ENCODE data around the gene RPH3AL.

The RPH3AL gene

DNA sequence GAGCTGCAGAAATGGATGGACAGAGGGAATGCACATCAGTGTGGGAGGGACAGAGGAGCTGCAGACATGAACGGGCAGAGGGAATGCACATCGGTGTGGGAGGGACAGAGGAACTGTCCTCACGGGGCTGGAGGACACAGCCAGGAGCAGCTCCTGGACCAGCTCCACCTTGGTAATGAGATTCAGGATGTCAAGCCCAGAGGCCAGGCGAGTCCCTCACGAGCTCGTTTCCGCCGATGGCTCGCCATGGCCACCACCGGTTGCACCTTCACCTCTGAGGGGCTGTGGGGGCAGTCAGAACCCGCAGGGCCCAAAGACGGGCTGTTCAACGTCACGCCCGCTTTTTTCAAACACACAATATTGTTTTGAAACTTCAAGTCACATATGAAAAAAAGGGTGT, 56.2 kb downstream of the RPH3AL start:
- TF ChIP-seq, protein P1, sequence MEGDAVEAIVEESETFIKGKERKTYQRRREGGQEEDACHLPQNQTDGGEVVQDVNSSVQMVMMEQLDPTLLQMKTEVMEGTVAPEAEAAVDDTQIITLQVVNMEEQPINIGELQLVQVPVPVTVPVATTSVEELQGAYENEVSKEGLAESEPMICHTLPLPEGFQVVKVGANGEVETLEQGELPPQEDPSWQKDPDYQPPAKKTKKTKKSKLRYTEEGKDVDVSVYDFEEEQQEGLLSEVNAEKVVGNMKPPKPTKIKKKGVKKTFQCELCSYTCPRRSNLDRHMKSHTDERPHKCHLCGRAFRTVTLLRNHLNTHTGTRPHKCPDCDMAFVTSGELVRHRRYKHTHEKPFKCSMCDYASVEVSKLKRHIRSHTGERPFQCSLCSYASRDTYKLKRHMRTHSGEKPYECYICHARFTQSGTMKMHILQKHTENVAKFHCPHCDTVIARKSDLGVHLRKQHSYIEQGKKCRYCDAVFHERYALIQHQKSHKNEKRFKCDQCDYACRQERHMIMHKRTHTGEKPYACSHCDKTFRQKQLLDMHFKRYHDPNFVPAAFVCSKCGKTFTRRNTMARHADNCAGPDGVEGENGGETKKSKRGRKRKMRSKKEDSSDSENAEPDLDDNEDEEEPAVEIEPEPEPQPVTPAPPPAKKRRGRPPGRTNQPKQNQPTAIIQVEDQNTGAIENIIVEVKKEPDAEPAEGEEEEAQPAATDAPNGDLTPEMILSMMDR (IDR thresholded peaks at IDR 0.05; ENCODE audit: low read depth, low read length) = no peak
- no peak for TF ChIP-seq POLR2A (IDR thresholded peaks at IDR 0.05; ENCODE audit: extremely low read depth, insufficient read length)
- TF ChIP-seq MYC (IDR thresholded peaks at IDR 0.05; ENCODE audit: low read depth, low read length) = no peak
- TF ChIP-seq, protein P2, sequence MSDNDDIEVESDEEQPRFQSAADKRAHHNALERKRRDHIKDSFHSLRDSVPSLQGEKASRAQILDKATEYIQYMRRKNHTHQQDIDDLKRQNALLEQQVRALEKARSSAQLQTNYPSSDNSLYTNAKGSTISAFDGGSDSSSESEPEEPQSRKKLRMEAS (IDR thresholded peaks at IDR 0.05; ENCODE audit: low read depth, low read length) = no peak
- DNase-seq (ENCODE audit: low read depth) = no peak
- no peak overlapping the region for H3K4me3 ChIP-seq (ENCODE audit: low read depth, low read length)

DNA sequence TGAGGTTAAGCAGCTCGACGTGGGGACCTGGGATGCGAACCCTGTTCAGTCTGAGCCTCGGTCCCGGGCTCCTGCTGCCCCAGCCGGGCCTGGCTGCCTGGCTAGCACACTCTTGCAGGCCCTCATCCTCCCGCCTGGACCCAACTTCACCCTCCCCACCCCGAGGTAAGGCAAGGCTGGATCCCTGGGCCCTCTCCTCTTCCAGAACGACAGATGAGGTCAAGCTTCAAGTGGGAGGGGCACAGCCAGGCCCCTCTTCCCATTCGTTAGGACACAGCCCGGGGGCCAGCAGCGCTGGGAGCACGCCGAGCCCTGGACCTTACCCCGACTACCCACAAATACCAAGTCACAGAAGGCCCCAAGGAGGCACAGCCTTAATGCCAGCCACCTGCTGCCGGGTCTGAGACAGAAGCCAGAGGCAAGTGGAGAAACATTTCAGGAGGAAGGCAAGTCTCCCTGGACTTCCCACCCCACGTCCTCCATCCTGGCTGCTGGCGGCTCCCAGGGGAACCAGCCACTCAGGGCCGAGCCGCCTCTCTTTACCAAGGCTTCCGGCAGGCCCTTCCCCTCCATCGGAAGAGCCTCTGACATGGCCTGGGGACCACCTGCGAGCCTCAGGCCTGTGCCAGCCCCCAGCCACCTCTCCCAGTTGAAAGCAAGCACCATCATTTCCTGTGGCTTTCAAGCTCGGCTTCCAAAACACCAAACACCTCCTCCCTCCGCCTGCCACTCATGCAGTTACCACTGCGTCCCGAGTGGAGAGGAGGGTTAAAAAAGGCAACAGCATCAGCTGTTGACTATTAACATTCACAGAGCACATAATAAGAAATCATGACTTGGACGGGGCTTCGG, 59.9 kb downstream of the RPH3AL start:
- no peak for TF ChIP-seq POLR2A (IDR thresholded peaks at IDR 0.05; ENCODE audit: extremely low read depth, insufficient read length)
- TF ChIP-seq, protein P2 (IDR thresholded peaks at IDR 0.05; ENCODE audit: low read depth, low read length) = no peak
- TF ChIP-seq, protein P1 (IDR thresholded peaks at IDR 0.05; ENCODE audit: low read depth, low read length) = no peak
- no peak for TF ChIP-seq MYC (IDR thresholded peaks at IDR 0.05; ENCODE audit: low read depth, low read length)
- DNase-seq (ENCODE audit: low read depth) = no peak
- no peak overlapping the region for H3K4me3 ChIP-seq (ENCODE audit: low read depth, low read length)

DNA sequence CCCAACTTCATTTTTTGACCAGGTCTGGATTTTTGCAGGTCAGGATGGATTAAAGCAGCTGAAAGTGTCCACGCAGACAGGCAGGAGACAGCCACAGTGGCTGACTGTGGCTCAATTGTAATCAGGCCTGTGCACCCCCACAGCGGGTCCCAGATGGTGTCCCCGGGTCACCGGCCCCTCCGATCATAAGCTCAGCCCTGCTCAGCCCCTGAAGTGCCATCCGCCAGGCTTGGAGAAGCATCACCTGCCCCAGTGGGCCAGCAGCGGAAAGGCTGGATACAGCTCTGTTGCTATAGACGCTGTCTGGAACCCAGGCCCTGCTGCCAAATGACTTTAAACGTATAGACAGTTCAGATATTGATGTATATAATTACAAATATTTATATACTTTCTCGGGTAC, 60.6 kb downstream of the RPH3AL start:
- TF ChIP-seq POLR2A (IDR thresholded peaks at IDR 0.05; ENCODE audit: extremely low read depth, insufficient read length) (no peak), MYC (IDR thresholded peaks at IDR 0.05; ENCODE audit: low read depth, low read length) (no peak)
- TF ChIP-seq, protein P1 (IDR thresholded peaks at IDR 0.05; ENCODE audit: low read depth, low read length) = no peak
- TF ChIP-seq, protein P2 (IDR thresholded peaks at IDR 0.05; ENCODE audit: low read depth, low read length) = no peak
- H3K4me3 ChIP-seq (ENCODE audit: low read depth, low read length) = no peak overlapping the region
- no peak for DNase-seq (ENCODE audit: low read depth)

DNA sequence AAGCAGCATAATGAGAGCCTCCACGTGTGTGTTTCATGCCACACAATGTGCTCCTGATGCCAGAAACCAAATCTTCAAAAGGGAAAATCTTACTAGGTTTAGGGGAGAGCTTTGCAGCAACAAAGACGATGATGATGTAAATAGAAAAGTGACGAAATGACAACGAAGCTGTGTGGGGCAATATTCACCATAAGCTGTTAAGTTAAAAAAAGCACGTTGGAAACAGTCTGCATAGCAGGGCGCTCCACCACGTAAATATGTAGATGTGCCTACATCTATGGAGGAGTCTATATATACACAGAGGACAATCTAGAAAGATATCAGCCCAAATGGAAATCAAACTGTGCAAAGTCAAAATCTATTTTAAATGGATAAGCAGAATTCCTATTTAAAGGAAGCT, 61.0 kb downstream of the RPH3AL start:
- no peak overlapping the region for H3K4me3 ChIP-seq (ENCODE audit: low read depth, low read length)
- TF ChIP-seq, protein P1 (IDR thresholded peaks at IDR 0.05; ENCODE audit: low read depth, low read length) = no peak
- TF ChIP-seq POLR2A (IDR thresholded peaks at IDR 0.05; ENCODE audit: extremely low read depth, insufficient read length) (no peak), MYC (IDR thresholded peaks at IDR 0.05; ENCODE audit: low read depth, low read length) (0 out of 2 replicates have a peak, but pooled peaks have one; percentile 8)
- TF ChIP-seq, protein P2 (IDR thresholded peaks at IDR 0.05; ENCODE audit: low read depth, low read length) = 0 out of 2 replicates have a peak, but pooled peaks have one; percentile 14
- DNase-seq (ENCODE audit: low read depth) = peak; percentile 43

DNA sequence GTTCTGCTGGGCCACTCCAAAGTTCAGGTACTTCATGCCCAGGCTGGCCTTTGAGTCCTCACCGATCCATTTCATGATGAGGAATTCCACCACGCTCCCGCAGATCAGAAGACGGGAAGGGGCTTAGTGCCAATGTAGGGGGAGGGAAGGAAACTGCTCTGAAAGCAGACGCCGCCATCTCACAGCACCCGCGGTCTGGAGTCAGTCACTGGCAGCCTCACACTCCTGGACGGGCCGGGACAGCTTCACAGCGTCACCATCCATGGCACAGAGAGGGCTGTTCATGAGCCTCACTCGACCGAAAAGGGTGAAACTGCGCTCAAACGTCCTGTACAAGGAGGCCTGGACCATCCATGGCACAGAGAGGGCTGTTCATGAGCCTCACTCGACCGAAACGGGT, 62.0 kb downstream of the RPH3AL start:
- TF ChIP-seq, protein P2 (IDR thresholded peaks at IDR 0.05; ENCODE audit: low read depth, low read length) = no peak
- TF ChIP-seq, protein P1 (IDR thresholded peaks at IDR 0.05; ENCODE audit: low read depth, low read length) = no peak
- TF ChIP-seq POLR2A (IDR thresholded peaks at IDR 0.05; ENCODE audit: extremely low read depth, insufficient read length) (no peak), MYC (IDR thresholded peaks at IDR 0.05; ENCODE audit: low read depth, low read length) (no peak)
- no peak overlapping the region for H3K4me3 ChIP-seq (ENCODE audit: low read depth, low read length)
- DNase-seq (ENCODE audit: low read depth) = no peak

Measured in NB4 (cell line).